Gastrocnemius medialis (tissue), 4 donors: ENCODE data around the gene LRP1. TPM values are rescaled to one million over a fixed set of nuclear protein-coding genes. Genes with fewer than 3 reads are reported as not detected.

Experiments
- ATAC-seq, 2 donors: fragments of 150-250 bp; one replicate each; pipeline ENCODE4 v1.9.1; 2016
- DNase-seq, 2 donors: peaks; one replicate each; pipeline ENCODE4 v3.0.0-alpha.2; 2019
- H3K27ac ChIP-seq, 4 donors: fragments of 200-600 bp; sonication (generic); 1 replicate in 1 of 4; 2 replicates in 3 of 4; pipeline ENCODE4 v1.5.1; 2016 to 2018; ENCODE audit warnings: mild to moderate bottlenecking in 2 of 4, moderate library complexity in 1 of 4
- H3K27me3 ChIP-seq, 3 donors: fragments of 200-600 bp; sonication (generic) in 2 of 3; 1 replicate in 1 of 3; 2 replicates in 2 of 3; pipeline versions ENCODE4 v1.5.1 to v1.6.0; 2016 to 2019; ENCODE audit warnings: mild to moderate bottlenecking in 1 of 3, moderate library complexity in 1 of 3
- H3K36me3 ChIP-seq, 2 donors: fragments of 200-600 bp; sonication (generic) in 1 of 2; one replicate each; pipeline ENCODE4 v1.5.1; 2017 to 2018
- H3K4me1 ChIP-seq, 2 donors: fragments of 200-600 bp; sonication (generic) in 1 of 2; one replicate each; pipeline ENCODE4 v1.5.1; 2016 to 2017; ENCODE audit warnings: mild to moderate bottlenecking in 2 of 2
- H3K4me3 ChIP-seq, 4 donors: fragments of 200-600 bp; sonication (generic) in 3 of 4; 1 replicate in 1 of 4; 2 replicates in 3 of 4; pipeline ENCODE4 v1.5.1; 2016 to 2019; ENCODE audit warnings: mild to moderate bottlenecking in 2 of 4
- H3K9me3 ChIP-seq, 3 donors: fragments of 200-600 bp; sonication (generic) in 2 of 3; 1 replicate in 1 of 3; 2 replicates in 2 of 3; pipeline ENCODE4 v1.5.1; 2016 to 2019
- CTCF ChIP-seq, 5 experiments: fragments of 450-650 bp in 3 of 5; fragments of 200-600 bp in 2 of 5; sonication (generic) in 2 of 5; IDR thresholded peaks in 4 of 5; conservative IDR thresholded peaks in 1 of 5; 1 replicate in 4 of 5; 2 replicates in 1 of 5; pipeline ENCODE4 v1.5.1; 2016 to 2019; ENCODE audit warnings: antibody characterized with exemption in 5 of 5, mild to moderate bottlenecking in 3 of 5, moderate library complexity in 3 of 5
- POLR2A ChIP-seq, 2 donors: fragments of 450-650 bp; IDR thresholded peaks; one replicate each; pipeline ENCODE4 v1.6.1; 2017; ENCODE audit warnings: antibody characterized with exemption in 2 of 2, mild to moderate bottlenecking in 2 of 2, moderate library complexity in 2 of 2
- in situ Hi-C, 4 donors: fragments of 200-750 bp; cut with MboI; loops; one replicate each; pipeline versions ENCODE4 v1.15.0 to v1.8.0; 2017; ENCODE audit warnings: low sequenced_read_pairs in 4 of 4
- intact Hi-C: fragments of 100-400 bp; cut with DNase I; formaldehyde crosslinking; loops from one replicate; pipeline ENCODE4 v1.15.1; 2023; ENCODE audit warnings: low total_unique reads
- total RNA-seq, 4 donors: library from RNA; depleted of rRNA; stranded (reverse); fragments of >200 nt; gene quantifications; one replicate each; pipeline versions ENCODE4 v1.1.0 to v1.2.3, GENCODE V29; 2016

LRP1 gene
- total RNA-seq, 4 donors from 2014 or later, result 26.1 to 53.5 (median 49.8) TPM

GRCh38 chr12:57243521-57244311 lies 115.4 kb downstream of the LRP1 start:
- Histone ChIP-seq H3K27me3 (peaks cover 0 to 4% (median 0%) of the 10 kb centered on the region in 3 donors), H3K4me3 (peak overlapping the region in 3 of 4 donors; percentile 29 to 48 (median 44)), H3K9me3 (no peaks in the 10 kb centered on the region), H3K27ac (peak overlapping the region; percentile 26 to 91 (median 77)), H3K4me1 (peaks cover 66 to 81% of the 10 kb centered on the region in 2 donors), H3K36me3 (peaks cover 0 to 38% of the 10 kb centered on the region in 2 donors)
- DNase-seq (peak in 1 of 2 donors; percentile 50), ATAC-seq (no peak)
- in situ Hi-C loops (loop anchor here in 1 of 4 donors (10.0 kb wide), 1 partner anchor 191 kb away; the partner anchor contains the start of genes INHBC and R3HDM2), intact Hi-C loops (loop anchor here (2.0 kb wide), 1 partner anchor 209 kb away; no protein-coding TSS in a partner anchor)
- TF ChIP-seq CTCF (IDR thresholded peaks at IDR 0.05 in 4 of 5, conservative IDR thresholded peaks at IDR 0.05 in 1 of 5), result peak; percentile 19 to 68 (median 67)
- no peak for TF ChIP-seq POLR2A (IDR thresholded peaks at IDR 0.05)

- DNase-seq (no peak), ATAC-seq (no peak)
- Histone ChIP-seq H3K36me3 (peaks cover 0 to 38% of the 10 kb centered on the region in 2 donors), H3K27ac (peak overlapping the region; percentile 26 to 91 (median 77)), H3K4me3 (no peak overlapping the region), H3K4me1 (peaks cover 68 to 85% of the 10 kb centered on the region in 2 donors), H3K9me3 (no peaks in the 10 kb centered on the region), H3K27me3 (peaks cover 0 to 4% (median 0%) of the 10 kb centered on the region in 3 donors)
- TF ChIP-seq POLR2A (IDR thresholded peaks at IDR 0.05), result no peak
- TF ChIP-seq CTCF (IDR thresholded peaks at IDR 0.05 in 4 of 5, conservative IDR thresholded peaks at IDR 0.05 in 1 of 5), result no peak
- in situ Hi-C loops, result loop anchor here in 1 of 4 donors (10.0 kb wide), 1 partner anchor 190 kb away; the partner anchor contains the start of genes INHBC and R3HDM2
- intact Hi-C loops, result no loop called here
These were observed 116.0 kb downstream of the LRP1 start for GRCh38 chr12:57244312-57244696.

- H3K4me1 ChIP-seq, result peaks cover 62 to 68% of the 10 kb centered on the region in 2 donors
- H3K27me3 ChIP-seq, result peaks cover 0 to 4% (median 0%) of the 10 kb centered on the region in 3 donors
- intact Hi-C loops, result no loop called here
- H3K9me3 ChIP-seq, result no peaks in the 10 kb centered on the region
- ATAC-seq (no peak), DNase-seq (no peak)
- no peak overlapping the region for H3K4me3 ChIP-seq
- TF ChIP-seq CTCF (IDR thresholded peaks at IDR 0.05 in 4 of 5, conservative IDR thresholded peaks at IDR 0.05 in 1 of 5), result no peak
- TF ChIP-seq POLR2A (IDR thresholded peaks at IDR 0.05), result no peak
- peaks cover 0 to 38% of the 10 kb centered on the region in 2 donors for H3K36me3 ChIP-seq
- in situ Hi-C loops, result loop anchor here in 1 of 4 donors (10.0 kb wide), 1 partner anchor 188 kb away; the partner anchor contains the start of genes INHBC and R3HDM2
- peak overlapping the region; percentile 42 to 91 (median 82) for H3K27ac ChIP-seq
These were observed 118.8 kb downstream of the LRP1 start for GRCh38 chr12:57247041-57247440.

GRCh38 chr12:57248934-57249742 lies 120.9 kb downstream of the LRP1 start:
- Histone ChIP-seq H3K27ac (peak overlapping the region; percentile 88 to 96 (median 91)), H3K4me3 (peak overlapping the region; percentile 45 to 63 (median 61)), H3K27me3 (no peaks in the 10 kb centered on the region), H3K4me1 (peaks cover 44 to 48% of the 10 kb centered on the region in 2 donors), H3K9me3 (no peaks in the 10 kb centered on the region), H3K36me3 (peaks cover 0 to 33% of the 10 kb centered on the region in 2 donors)
- peak in 1 of 2 donors; percentile 17 for DNase-seq
- intact Hi-C loops, result no loop called here
- in situ Hi-C loops, result loop anchor here in 1 of 4 donors (10.0 kb wide), 1 partner anchor 186 kb away; the partner anchor contains the start of genes INHBC and R3HDM2
- ATAC-seq, result peak in 1 of 2 donors; percentile 8
- TF ChIP-seq CTCF (IDR thresholded peaks at IDR 0.05 in 4 of 5, conservative IDR thresholded peaks at IDR 0.05 in 1 of 5), result no peak
